Activated B cell treated with CpG ODN at 0.5 μM for 24 hours (primary cell): ENCODE data around the gene CCDC85B. TPM values are rescaled to one million over a fixed set of nuclear protein-coding genes. Genes with fewer than 3 reads are reported as not detected.

ENCODE experiments used
- ATAC-seq: fragments of 200-7000 bp; cut with Tn5 transposase; one replicate; pipeline ENCODE4 v1.10.0; 2021; ENCODE audit warnings: low read depth, mild to moderate bottlenecking, moderate library complexity
- CTCF ChIA-PET: fragments of 350-600 bp; sonication (Branson Sonifier 250); formaldehyde crosslinking; loops from one replicate; lab custom pipeline; 2021; ENCODE audit warnings: antibody characterized with exemption; lab: Charles Lee
- POLR2A ChIA-PET: fragments of 350-600 bp; sonication (Branson Sonifier 250); formaldehyde crosslinking; loops from one replicate; lab custom pipeline; 2021; ENCODE audit warnings: antibody characterized with exemption; lab: Charles Lee
- DNase-seq: peaks from one replicate; pipeline ENCODE4 v3.0.0; 2022
- H3K27ac Mint-ChIP-seq: one replicate; pipeline ENCODE4 v1.8.0; 2020; ENCODE audit warnings: mixed read lengths
- H3K27me3 Mint-ChIP-seq: one replicate; pipeline ENCODE4 v1.8.0; 2021; ENCODE audit warnings: mixed read lengths
- H3K36me3 Mint-ChIP-seq: one replicate; pipeline ENCODE4 v1.8.0; 2021; ENCODE audit warnings: low read depth, mixed read lengths
- H3K4me1 Mint-ChIP-seq: one replicate; pipeline ENCODE4 v1.8.0; 2021; ENCODE audit warnings: mixed read lengths
- H3K4me3 Mint-ChIP-seq: one replicate; pipeline ENCODE4 v1.8.0; 2020; ENCODE audit warnings: mild to moderate bottlenecking, mixed read lengths
- H3K9me3 Mint-ChIP-seq: one replicate; pipeline ENCODE4 v1.8.0; 2020; ENCODE audit warnings: mixed read lengths
- intact Hi-C: fragments of 100-400 bp; cut with micrococcal nuclease; formaldehyde crosslinking; loops from one replicate; pipeline ENCODE4 v1.15.1; 2024
- total RNA-seq: library from RNA; stranded (reverse); gene quantifications from 2 replicates; pipeline ENCODE4 v1.2.3, GENCODE V29; 2022
- TF ChIP-seq, protein P1 (sequence below): fragments of 200-600 bp; IDR thresholded peaks from one replicate; pipeline ENCODE4 v1.8.0; 2022; ENCODE audit warnings: antibody characterized with exemption, mild to moderate bottlenecking

The CCDC85B gene
- total RNA-seq, 1 donor from 2014 or later = 21.6 TPM

DNA sequence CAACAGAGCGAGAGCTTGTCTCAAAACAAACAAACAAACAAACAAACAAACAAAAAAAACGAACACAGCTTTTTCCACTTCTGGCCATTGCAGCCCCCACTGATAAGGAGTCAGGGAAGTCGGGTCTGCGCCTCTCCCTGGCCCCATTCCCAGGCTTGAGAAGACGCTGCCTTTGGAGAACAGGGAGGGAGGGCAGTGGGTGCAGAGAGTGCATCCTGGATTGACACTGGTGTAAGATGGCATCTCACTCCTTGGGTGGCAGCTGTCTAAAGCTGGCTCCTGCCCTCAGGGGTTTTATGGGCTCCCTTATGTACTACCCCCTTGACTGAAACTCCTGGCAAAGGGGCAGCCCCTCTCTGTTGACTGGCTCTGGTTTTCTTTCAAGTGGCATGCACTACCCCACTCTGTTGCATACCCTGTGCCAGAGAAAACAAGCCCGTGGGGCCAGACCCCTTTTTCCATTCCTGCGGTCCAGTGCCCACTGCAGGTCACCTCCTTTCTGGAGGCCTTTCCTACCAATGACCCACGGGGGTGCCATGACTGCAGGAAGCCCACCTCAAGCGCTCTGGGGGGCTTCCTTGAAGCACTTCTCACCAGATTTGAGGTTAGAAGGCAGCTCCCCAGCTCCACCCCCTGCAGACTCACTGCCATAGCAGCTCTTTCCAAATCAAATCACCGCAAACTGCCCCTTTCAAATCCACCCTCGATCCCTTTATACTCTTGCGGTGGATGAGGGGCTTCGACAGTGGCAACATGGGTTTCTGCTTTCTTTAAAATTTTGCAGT lies 41.5 kb downstream of the CCDC85B start:
- Mint-ChIP-seq H3K9me3 (no peaks in the 10 kb centered on the region), H3K27ac (peak overlapping the region; percentile 35), H3K27me3 (no peaks in the 10 kb centered on the region), H3K4me1 (peaks cover 20% of the 10 kb centered on the region), H3K36me3 (no peaks in the 10 kb centered on the region), H3K4me3 (no peak overlapping the region)
- ChIA-PET CTCF (interaction anchor here (1.5 to 2.3 kb wide), 2 partner anchors 43 to 47 kb away, joined by 4 to 9 read pairs; partner anchors contain the start of gene FIBP), POLR2A (no interaction called here)
- DNase-seq = no peak
- intact Hi-C loops = no loop called here
- no peak for ATAC-seq
- TF ChIP-seq, protein P1, sequence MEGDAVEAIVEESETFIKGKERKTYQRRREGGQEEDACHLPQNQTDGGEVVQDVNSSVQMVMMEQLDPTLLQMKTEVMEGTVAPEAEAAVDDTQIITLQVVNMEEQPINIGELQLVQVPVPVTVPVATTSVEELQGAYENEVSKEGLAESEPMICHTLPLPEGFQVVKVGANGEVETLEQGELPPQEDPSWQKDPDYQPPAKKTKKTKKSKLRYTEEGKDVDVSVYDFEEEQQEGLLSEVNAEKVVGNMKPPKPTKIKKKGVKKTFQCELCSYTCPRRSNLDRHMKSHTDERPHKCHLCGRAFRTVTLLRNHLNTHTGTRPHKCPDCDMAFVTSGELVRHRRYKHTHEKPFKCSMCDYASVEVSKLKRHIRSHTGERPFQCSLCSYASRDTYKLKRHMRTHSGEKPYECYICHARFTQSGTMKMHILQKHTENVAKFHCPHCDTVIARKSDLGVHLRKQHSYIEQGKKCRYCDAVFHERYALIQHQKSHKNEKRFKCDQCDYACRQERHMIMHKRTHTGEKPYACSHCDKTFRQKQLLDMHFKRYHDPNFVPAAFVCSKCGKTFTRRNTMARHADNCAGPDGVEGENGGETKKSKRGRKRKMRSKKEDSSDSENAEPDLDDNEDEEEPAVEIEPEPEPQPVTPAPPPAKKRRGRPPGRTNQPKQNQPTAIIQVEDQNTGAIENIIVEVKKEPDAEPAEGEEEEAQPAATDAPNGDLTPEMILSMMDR = no peak

DNA sequence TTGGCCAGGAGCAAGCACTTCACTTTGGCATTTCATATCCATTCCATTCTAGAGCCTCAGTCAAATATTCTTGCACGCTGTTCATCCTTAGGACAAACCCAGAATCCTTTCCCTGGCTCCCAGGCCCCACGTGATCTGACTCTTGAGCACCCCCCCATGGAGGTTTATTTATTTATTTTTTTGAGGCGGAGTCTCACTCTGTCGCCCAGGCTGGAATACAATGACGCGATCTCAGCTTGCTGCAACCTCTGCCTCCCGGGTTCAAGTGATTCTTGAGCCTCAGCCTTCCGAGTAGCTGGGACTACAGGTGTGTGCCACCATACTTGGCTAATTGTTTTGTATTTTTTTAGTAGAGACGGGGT lies 42.1 kb downstream of the CCDC85B start:
- no peak for DNase-seq
- H3K4me3 Mint-ChIP-seq = no peak overlapping the region
- peaks cover 3% of the 10 kb centered on the region for H3K27me3 Mint-ChIP-seq
- ATAC-seq = no peak
- no peak overlapping the region for H3K27ac Mint-ChIP-seq
- peaks cover 14% of the 10 kb centered on the region for H3K4me1 Mint-ChIP-seq
- ChIA-PET CTCF (interaction anchor here (1.5 to 2.3 kb wide), 2 partner anchors 44 to 48 kb away, joined by 4 to 9 read pairs; partner anchors contain the start of gene FIBP), POLR2A (no interaction called here)
- TF ChIP-seq, protein P1 = no peak
- intact Hi-C loops = no loop called here
- H3K9me3 Mint-ChIP-seq = no peaks in the 10 kb centered on the region
- H3K36me3 Mint-ChIP-seq = no peaks in the 10 kb centered on the region

DNA sequence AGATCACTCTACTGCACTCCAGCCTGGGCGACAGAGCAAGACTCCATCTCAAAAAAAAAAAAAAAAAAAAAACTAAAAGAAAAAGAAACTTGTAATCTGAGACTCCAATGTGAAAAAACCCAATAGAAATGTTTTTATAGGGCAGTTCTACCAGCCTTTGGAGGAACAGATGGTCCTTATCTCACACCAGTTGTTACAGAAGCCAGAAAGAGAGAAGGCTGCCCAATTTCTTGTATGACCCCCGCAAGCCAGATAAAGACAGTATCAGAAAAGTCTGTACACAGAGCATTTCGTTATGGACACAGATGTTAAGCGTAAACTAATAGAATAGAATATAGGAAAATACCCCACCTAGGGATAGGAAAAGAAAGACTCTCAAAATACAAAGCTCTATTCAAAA lies 43.5 kb downstream of the CCDC85B start:
- Mint-ChIP-seq H3K27me3 (peaks cover 3% of the 10 kb centered on the region), H3K4me1 (peaks cover 2% of the 10 kb centered on the region), H3K36me3 (no peaks in the 10 kb centered on the region), H3K9me3 (no peaks in the 10 kb centered on the region), H3K4me3 (no peak overlapping the region), H3K27ac (no peak overlapping the region)
- ATAC-seq = no peak
- no peak for DNase-seq
- POLR2A ChIA-PET = interaction anchor here (0.6 kb wide), 1 partner anchor 36 kb away, joined by 8 read pairs; no protein-coding TSS in a partner anchor
- CTCF ChIA-PET = no interaction called here
- TF ChIP-seq, protein P1 = no peak
- intact Hi-C loops = no loop called here

DNA sequence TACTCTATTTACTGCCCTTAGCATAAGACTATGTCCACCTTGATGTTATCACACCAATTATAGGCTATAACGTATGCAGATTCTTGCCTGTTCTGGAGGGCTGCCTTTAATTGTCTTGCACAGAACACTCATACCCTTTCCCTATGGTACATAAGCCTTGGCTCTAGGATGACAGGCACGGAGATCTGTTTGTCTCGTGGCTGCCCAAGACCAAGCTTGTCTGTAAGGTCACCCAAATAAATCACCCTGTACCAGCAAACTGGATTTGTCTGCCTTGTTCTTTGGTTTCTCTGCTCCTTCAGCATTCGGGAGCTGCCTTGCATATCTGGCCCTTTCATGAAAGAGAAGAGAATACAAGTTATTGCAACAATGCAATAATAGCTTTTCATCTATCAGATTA lies 47.3 kb downstream of the CCDC85B start:
- no peaks in the 10 kb centered on the region for H3K9me3 Mint-ChIP-seq
- TF ChIP-seq, protein P1 = no peak
- peaks cover 15% of the 10 kb centered on the region for H3K4me1 Mint-ChIP-seq
- no peak for ATAC-seq
- H3K36me3 Mint-ChIP-seq = no peaks in the 10 kb centered on the region
- intact Hi-C loops = no loop called here
- DNase-seq = no peak
- H3K27ac Mint-ChIP-seq = no peak overlapping the region
- peaks cover 3% of the 10 kb centered on the region for H3K27me3 Mint-ChIP-seq
- H3K4me3 Mint-ChIP-seq = no peak overlapping the region
- POLR2A ChIA-PET = no interaction called here
- CTCF ChIA-PET = interaction anchor here (1.0 kb wide), 1 partner anchor 53 kb away, joined by 4 read pairs; no protein-coding TSS in a partner anchor

Other genes starting within 250 kb of the CCDC85B start
- gene RELA, start 227.8 kb upstream of the CCDC85B start, total RNA-seq = 110 and 119 TPM in 2 replicates
- gene KAT5, start 178.4 kb upstream of the CCDC85B start, total RNA-seq = 108 and 120 TPM in 2 replicates
- 85.3 and 91.4 TPM in 2 replicates for gene RNASEH2C, start 169.9 kb upstream of the CCDC85B start, total RNA-seq
- gene AP5B1, start 109.7 kb upstream of the CCDC85B start, total RNA-seq = 17.4 and 20.9 TPM in 2 replicates
- gene OVOL1, start 103.6 kb upstream of the CCDC85B start, total RNA-seq = 0.09 and 0.29 TPM in 2 replicates
- 0.37 and 1.0 TPM in 2 replicates for gene SNX32, start 56.7 kb upstream of the CCDC85B start, total RNA-seq
- gene CFL1, start 32.5 kb upstream of the CCDC85B start, total RNA-seq = 1,079 and 1,089 TPM in 2 replicates
- gene MUS81, start 30.2 kb upstream of the CCDC85B start, total RNA-seq = 73.8 and 83.1 TPM in 2 replicates
- 3.8 and 6.3 TPM in 2 replicates for gene EFEMP2, start 17.9 kb upstream of the CCDC85B start, total RNA-seq
- 0.59 and 0.93 TPM in 2 replicates for gene CTSW, start 10.8 kb upstream of the CCDC85B start, total RNA-seq
- gene FIBP, start 2.2 kb upstream of the CCDC85B start, total RNA-seq = 74.5 and 76.5 TPM in 2 replicates
- gene FOSL1, start 9.7 kb downstream of the CCDC85B start, total RNA-seq = 1.0 and 1.4 TPM in 2 replicates
- gene C11orf68, start 28.4 kb downstream of the CCDC85B start, total RNA-seq = 28.9 and 31.7 TPM in 2 replicates
- 64.7 and 75.8 TPM in 2 replicates for gene DRAP1, start 28.8 kb downstream of the CCDC85B start, total RNA-seq
- gene TSGA10IP, start 54.8 kb downstream of the CCDC85B start, total RNA-seq = not detected in 2 replicates
- gene SART1, start 71.1 kb downstream of the CCDC85B start, total RNA-seq = 86.6 and 92.3 TPM in 2 replicates
- 50.7 and 58.9 TPM in 2 replicates for gene EIF1AD, start 111.5 kb downstream of the CCDC85B start, total RNA-seq
- gene BANF1, start 111.8 kb downstream of the CCDC85B start, total RNA-seq = 220 and 228 TPM in 2 replicates
- not detected in 2 replicates for gene CST6, start 121.3 kb downstream of the CCDC85B start, total RNA-seq
- gene CATSPER1, start 135.8 kb downstream of the CCDC85B start, total RNA-seq = not detected in 2 replicates
- gene GAL3ST3, start 158.5 kb downstream of the CCDC85B start, total RNA-seq = not detected in 2 replicates
- gene SF3B2, start 161.7 kb downstream of the CCDC85B start, total RNA-seq = 198 and 219 TPM in 2 replicates
- gene PACS1, start 179.6 kb downstream of the CCDC85B start, total RNA-seq = 118 and 121 TPM in 2 replicates